GM10266 (cell line): ENCODE data around the gene STX16.

Experiments
- DNase-seq: peaks from one replicate; pipeline ENCODE4 v3.0.0; 2012; ENCODE audit errors: extremely low spot score
- CTCF ChIP-seq: IDR thresholded peaks from 2 replicates; pipeline ENCODE4 v1.5.1; 2012; ENCODE audit warnings: mild to moderate bottlenecking, low read depth; ENCODE audit not compliant: control insufficient read depth, insufficient read depth; ENCODE audit errors: missing control alignments

Gene STX16

GRCh38 chr20:58665606-58666005, 14.5 kb downstream of the STX16 start:
- DNase-seq = no peak
- no peak for TF ChIP-seq CTCF

- DNase-seq = no peak
- no peak for TF ChIP-seq CTCF
Observed at GRCh38 chr20:58666702-58667101, 15.6 kb downstream of the STX16 start.

GRCh38 chr20:58667975-58668374, 16.9 kb downstream of the STX16 start:
- TF ChIP-seq CTCF = no peak
- no peak for DNase-seq

- TF ChIP-seq CTCF = no peak
- DNase-seq = no peak
Observed at GRCh38 chr20:58668901-58669286, 17.8 kb downstream of the STX16 start.

- DNase-seq = peak; percentile 56
- TF ChIP-seq CTCF = no peak
Observed at GRCh38 chr20:58669287-58670006, 18.4 kb downstream of the STX16 start.

- TF ChIP-seq CTCF = no peak
- no peak for DNase-seq
Observed at GRCh38 chr20:58670102-58670501, 19.0 kb downstream of the STX16 start.

- no peak for DNase-seq
- TF ChIP-seq CTCF = no peak
Observed at GRCh38 chr20:58670659-58671058, 19.6 kb downstream of the STX16 start.
